ENCODE measurements around the gene CDH12. TPM values are rescaled to one million over a fixed set of nuclear protein-coding genes. Genes with fewer than 3 reads are reported as not detected.

The CDH12 gene
- total RNA-seq, 1 experiment from 2014 or later: not detected

- no peak overlapping the region for H3K9ac ChIP-seq (ENCODE audit: low read length)
- no peaks in the 10 kb centered on the region for H3K27me3 ChIP-seq (ENCODE audit: insufficient read depth, low read length)
- no peak for ATAC-seq
- peaks cover 5 to 18% of the 10 kb centered on the region in 2 experiments; a peak in 2 of 4 replicates for H3K9me3 ChIP-seq (ENCODE audit: control insufficient read depth in 1 of 2, insufficient read depth in 1 of 2, low read depth in 1 of 2, low read length in 2 of 2)
- H3K9me2 ChIP-seq (ENCODE audit: insufficient read depth): no peaks in the 10 kb centered on the region
- TF ChIP-seq TCF7L2 (IDR thresholded peaks at IDR 0.05; ENCODE audit: borderline replicate concordance, extremely low read depth, insufficient read depth, insufficient read length) (peak; percentile 90), ZNF274 (IDR thresholded peaks at IDR 0.05; ENCODE audit: low read depth, low read length) (no peak)
- H2AFZ ChIP-seq (ENCODE audit: low read depth, low read length, poor library complexity, severe bottlenecking): no peak overlapping the region
- H3K36me3 ChIP-seq (ENCODE audit: control insufficient read depth in 1 of 2, insufficient read depth in 2 of 2, low read length in 2 of 2): no peaks in the 10 kb centered on the region
- BruUV-seq (replicated peaks): no TSS peak
- H3K4me1 ChIP-seq (ENCODE audit: control insufficient read depth in 1 of 2, insufficient read depth in 2 of 2, low read length in 2 of 2): no peaks in the 10 kb centered on the region
- intact Hi-C loops (cut with micrococcal nuclease): no loop called here
- H4K20me1 ChIP-seq (ENCODE audit: insufficient read depth): no peaks in the 10 kb centered on the region
- POLR2A ChIA-PET: no interaction called here
- RAD21 ChIA-PET (ENCODE audit: low non-redundant PET in 1 of 2, low total read pairs in 2 of 2, uncharacterized antibody in 2 of 2, unreplicated experiment in 2 of 2): no interaction called here
- no peak overlapping the region for H3K27ac ChIP-seq (ENCODE audit: low read depth, low read length)
- DNase-seq (ENCODE audit: low read depth, low spot score): no peak
- CTCF ChIA-PET: no interaction called here
- no peaks in the 10 kb centered on the region for H3K79me2 ChIP-seq (ENCODE audit: insufficient read depth, low read length)
- H3K4me3 ChIP-seq (replicated peaks in 1 of 2; ENCODE audit: low read depth in 1 of 2, low read length in 2 of 2): no peak overlapping the region
- H3K4me2 ChIP-seq (ENCODE audit: low read length): no peak overlapping the region
Observed at GRCh38 chr5:21774801-21775200, 1078.3 kb downstream of the CDH12 start.

GRCh38 chr5:21774281-21774680 is 1078.9 kb downstream of the CDH12 start:
- ChIA-PET RAD21 (ENCODE audit: low non-redundant PET in 1 of 2, low total read pairs in 2 of 2, uncharacterized antibody in 2 of 2, unreplicated experiment in 2 of 2) (no interaction called here), POLR2A (no interaction called here), CTCF (no interaction called here)
- Histone ChIP-seq H3K9ac (ENCODE audit: low read length) (no peak overlapping the region), H3K4me3 (replicated peaks in 1 of 2; ENCODE audit: low read depth in 1 of 2, low read length in 2 of 2) (no peak overlapping the region), H4K20me1 (ENCODE audit: insufficient read depth) (no peaks in the 10 kb centered on the region), H2AFZ (ENCODE audit: low read depth, low read length, poor library complexity, severe bottlenecking) (no peak overlapping the region), H3K9me2 (ENCODE audit: insufficient read depth) (no peaks in the 10 kb centered on the region), H3K27me3 (ENCODE audit: insufficient read depth, low read length) (no peaks in the 10 kb centered on the region), H3K36me3 (ENCODE audit: control insufficient read depth in 1 of 2, insufficient read depth in 2 of 2, low read length in 2 of 2) (no peaks in the 10 kb centered on the region), H3K4me1 (ENCODE audit: control insufficient read depth in 1 of 2, insufficient read depth in 2 of 2, low read length in 2 of 2) (no peaks in the 10 kb centered on the region), H3K27ac (ENCODE audit: low read depth, low read length) (no peak overlapping the region), H3K4me2 (ENCODE audit: low read length) (no peak overlapping the region), H3K79me2 (ENCODE audit: insufficient read depth, low read length) (no peaks in the 10 kb centered on the region), H3K9me3 (ENCODE audit: control insufficient read depth in 1 of 2, insufficient read depth in 1 of 2, low read depth in 1 of 2, low read length in 2 of 2) (peaks cover 8 to 19% of the 10 kb centered on the region in 2 experiments; a peak in 2 of 4 replicates)
- ATAC-seq (no peak), DNase-seq (ENCODE audit: low read depth, low spot score) (no peak)
- BruUV-seq (replicated peaks): no TSS peak
- intact Hi-C loops (cut with micrococcal nuclease): no loop called here
- no peak for TF ChIP-seq FOSL1 (IDR thresholded peaks at IDR 0.05; ENCODE audit: low read depth)
- TF ChIP-seq ATF3 (IDR thresholded peaks at IDR 0.05): no peak
- TF ChIP-seq YY1 (IDR thresholded peaks at IDR 0.05; ENCODE audit: extremely low read depth, insufficient replicate concordance, low read depth, low read length): no peak
- TF ChIP-seq ELF1 (IDR thresholded peaks at IDR 0.05; ENCODE audit: borderline replicate concordance, low read depth): no peak
- no peak for TF ChIP-seq ZBTB33 (IDR thresholded peaks at IDR 0.05; ENCODE audit: extremely low read depth, insufficient replicate concordance, low read length)
- TF ChIP-seq RAD21 (IDR thresholded peaks at IDR 0.05; ENCODE audit: low read depth): no peak
- TF ChIP-seq CEBPB (IDR thresholded peaks at IDR 0.05; ENCODE audit: low read depth): no peak
- no peak for TF ChIP-seq POLR2AphosphoS5 (IDR thresholded peaks at IDR 0.05; ENCODE audit: low read depth, low read length)
- TF ChIP-seq JUND (IDR thresholded peaks at IDR 0.05): no peak
- TF ChIP-seq EGR1 (IDR thresholded peaks at IDR 0.05; ENCODE audit: low read depth): no peak
- no peak for TF ChIP-seq CTCF (IDR thresholded peaks at IDR 0.05 in 2 of 3, conservative IDR thresholded peaks at IDR 0.05 in 1 of 3; ENCODE audit: borderline replicate concordance in 1 of 3, insufficient read depth in 1 of 3, low read depth in 2 of 3, low read length in 2 of 3)
- TF ChIP-seq SRF (IDR thresholded peaks at IDR 0.05; ENCODE audit: low read depth): no peak
- no peak for TF ChIP-seq CBX3 (IDR thresholded peaks at IDR 0.05; ENCODE audit: low read depth)
- TF ChIP-seq ZFX (IDR thresholded peaks at IDR 0.05): no peak
- TF ChIP-seq POLR2A (IDR thresholded peaks at IDR 0.05; ENCODE audit: borderline replicate concordance, extremely low read depth, insufficient read depth, insufficient read length): no peak
- no peak for TF ChIP-seq EZH2phosphoT487 (IDR thresholded peaks at IDR 0.05; ENCODE audit: borderline replicate concordance)
- no peak for TF ChIP-seq SIN3A (IDR thresholded peaks at IDR 0.05; ENCODE audit: low read depth)
- TF ChIP-seq TCF7L2 (IDR thresholded peaks at IDR 0.05; ENCODE audit: borderline replicate concordance, extremely low read depth, insufficient read depth, insufficient read length): no peak
- no peak for TF ChIP-seq ZNF274 (IDR thresholded peaks at IDR 0.05; ENCODE audit: low read depth, low read length)
